ENCODE measurements around the gene CACNG8.
"Not testable (repeated sequence)": the region's sequence is repeated elsewhere in the genome, so short reads cannot be mapped to it uniquely, and the experiment has no call there.

The CACNG8 gene

GRCh38 chr19:53994811-53995210 lies 32.1 kb downstream of the CACNG8 start:
- no peak for DNase-seq

- no peak for DNase-seq
Measured at GRCh38 chr19:53998223-53998622, 35.5 kb downstream of the CACNG8 start.

GRCh38 chr19:53999694-54000093 lies 37.0 kb downstream of the CACNG8 start:
- DNase-seq, result no peak

- no peak for DNase-seq
Measured at GRCh38 chr19:54001496-54001895, 38.8 kb downstream of the CACNG8 start.

GRCh38 chr19:54002495-54003315 lies 40.0 kb downstream of the CACNG8 start:
- DNase-seq, result no peak

GRCh38 chr19:54009440-54009839 lies 46.7 kb downstream of the CACNG8 start:
- DNase-seq, result no peak

GRCh38 chr19:54010474-54010873 lies 47.7 kb downstream of the CACNG8 start:
- no peak for DNase-seq

GRCh38 chr19:54011507-54012211 lies 48.9 kb downstream of the CACNG8 start:
- no peak for DNase-seq

GRCh38 chr19:54013866-54014265 lies 51.1 kb downstream of the CACNG8 start:
- DNase-seq, result no peak

GRCh38 chr19:54014920-54015560 lies 52.3 kb downstream of the CACNG8 start:
- no peak for DNase-seq

- DNase-seq, result no peak
Measured at GRCh38 chr19:54017261-54017660, 54.5 kb downstream of the CACNG8 start.

- no peak for DNase-seq
Measured at GRCh38 chr19:54021363-54021762, 58.6 kb downstream of the CACNG8 start.

- no peak for DNase-seq
Measured at GRCh38 chr19:54021932-54022331, 59.2 kb downstream of the CACNG8 start.

- no peak for DNase-seq
Measured at GRCh38 chr19:54023191-54023590, 60.5 kb downstream of the CACNG8 start.

GRCh38 chr19:54024660-54025059 lies 61.9 kb downstream of the CACNG8 start:
- no peak for DNase-seq

- no peak for DNase-seq
Measured at GRCh38 chr19:54026656-54027055, 63.9 kb downstream of the CACNG8 start.

- DNase-seq, result no peak
Measured at GRCh38 chr19:54029301-54029700, 66.6 kb downstream of the CACNG8 start.

- DNase-seq, result peak; percentile 1 to 36 (median 28)
Measured at GRCh38 chr19:54029930-54030490, 67.3 kb downstream of the CACNG8 start.

GRCh38 chr19:54030895-54031586 lies 68.3 kb downstream of the CACNG8 start:
- no peak for DNase-seq

- DNase-seq, result no peak
Measured at GRCh38 chr19:54035215-54036178, 72.8 kb downstream of the CACNG8 start.

- not testable (repeated sequence) for DNase-seq
Measured at GRCh38 chr19:54036542-54036941, 73.8 kb downstream of the CACNG8 start.
